Stimulated activated CD4-positive, alpha-beta T cell treated with anti-CD3 and anti-CD28 coated beads, Interleukin-12 subunit alpha, Interleukin-12 subunit beta, amount 100 ng/mL, for 48 hours (primary cell): Measurements from ENCODE around the gene AADAT.
"Not testable (repeated sequence)": the region's sequence is repeated elsewhere in the genome, so short reads cannot be mapped to it uniquely, and the experiment has no call there.

Source experiments
- DNase-seq, 3 donors: peaks; one replicate each; pipeline ENCODE4 v3.0.0-alpha.2; 2020; ENCODE audit warnings: low read depth in 2 of 3, low spot score in 1 of 3

AADAT gene

DNA sequence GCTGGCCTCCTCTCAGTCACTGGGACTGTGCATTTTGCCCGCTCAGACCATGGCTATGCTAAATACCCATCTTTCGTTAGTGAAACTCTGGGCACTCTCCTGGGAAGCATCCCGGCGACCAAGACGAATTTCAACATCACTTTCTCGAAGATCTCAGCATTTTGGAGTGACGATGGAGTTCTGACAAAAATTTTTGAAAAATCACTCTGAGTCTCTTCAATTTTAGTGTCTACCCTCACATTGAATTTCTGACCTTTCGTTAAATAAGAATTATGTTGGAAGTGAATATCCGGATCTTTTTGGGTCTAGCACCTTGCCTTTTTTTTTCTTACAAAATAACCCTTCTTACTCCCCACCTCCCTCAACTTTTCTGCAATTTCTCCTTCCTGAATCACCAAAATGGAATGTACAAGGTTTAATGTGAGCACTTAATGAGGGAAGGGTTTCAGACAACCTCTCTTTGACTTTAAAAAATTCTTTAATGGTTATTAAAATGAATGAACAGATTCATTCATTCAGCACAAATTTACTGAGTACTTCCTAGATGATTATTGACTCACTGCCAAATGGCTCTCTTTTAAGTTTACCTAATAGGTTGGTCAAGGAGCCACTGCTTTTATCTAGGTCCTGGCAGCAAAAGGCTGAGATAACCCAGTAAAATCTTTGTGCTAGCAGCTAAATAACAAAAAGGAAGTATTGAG, 746 bp upstream of the AADAT start:
- no peak for DNase-seq

DNA sequence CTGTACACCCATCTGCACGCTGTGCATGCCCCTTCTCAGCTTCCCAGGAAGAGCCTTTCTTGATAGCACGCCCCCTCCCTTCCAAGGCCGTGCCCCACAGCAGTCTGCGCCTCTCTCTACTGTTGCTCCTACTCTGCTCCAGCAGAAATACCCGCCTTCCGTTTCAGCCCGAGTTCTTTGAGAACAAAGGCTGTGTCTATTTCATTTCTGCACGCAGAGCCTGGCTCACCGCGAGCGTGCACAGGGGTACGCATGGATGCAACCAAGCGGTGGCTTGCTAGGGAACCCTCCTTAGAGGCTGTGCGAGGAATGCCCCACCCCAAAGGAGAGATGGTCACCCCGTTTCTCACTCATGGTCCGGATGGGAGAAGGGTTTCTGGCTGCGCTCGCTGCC, 485 bp downstream of the AADAT start:
- DNase-seq = no peak

DNA sequence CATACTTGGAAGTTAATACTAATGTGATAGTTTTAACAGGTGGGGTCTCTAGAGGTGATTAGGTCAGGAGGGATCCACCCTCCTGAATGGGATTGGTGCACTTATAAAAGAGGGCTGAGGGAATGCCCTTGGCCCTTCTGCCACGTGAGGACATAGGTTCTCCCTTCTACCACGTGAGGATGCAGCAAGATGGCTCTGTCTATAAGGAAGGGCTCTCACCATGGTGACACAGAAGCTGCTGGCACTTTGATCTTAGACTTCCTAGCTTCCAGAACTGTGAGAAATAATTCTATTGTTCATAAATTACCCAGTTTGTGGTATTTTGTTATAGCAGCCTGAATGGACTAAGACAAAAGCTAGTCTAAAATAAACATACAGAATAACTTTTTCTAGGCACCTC, 1.0 kb downstream of the AADAT start:
- DNase-seq = no peak

DNA sequence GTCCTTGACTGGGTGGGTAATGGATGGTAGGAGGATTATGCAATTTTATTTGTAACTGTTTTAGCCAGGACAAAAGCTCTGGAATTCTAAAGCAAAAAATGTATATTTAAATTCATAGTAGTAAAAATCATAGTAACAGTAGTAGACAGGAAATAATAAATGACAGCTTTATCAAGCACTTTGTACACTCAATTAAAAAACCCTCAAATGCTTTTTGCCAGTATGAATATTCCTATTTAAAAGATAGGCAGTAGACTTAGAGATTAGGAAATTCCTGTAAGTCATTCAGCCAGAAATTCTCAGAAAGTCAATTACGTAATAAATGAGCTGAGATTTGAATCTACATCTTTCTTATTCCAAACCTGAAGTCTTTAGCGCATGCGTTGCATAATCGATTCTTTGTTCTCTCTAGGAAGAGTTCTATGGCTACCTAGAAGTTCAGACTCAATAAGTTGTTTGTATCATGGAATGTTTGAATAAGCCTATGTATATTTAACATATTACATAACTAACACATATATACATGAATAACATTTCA, 2.5 kb downstream of the AADAT start:
- DNase-seq = no peak

DNA sequence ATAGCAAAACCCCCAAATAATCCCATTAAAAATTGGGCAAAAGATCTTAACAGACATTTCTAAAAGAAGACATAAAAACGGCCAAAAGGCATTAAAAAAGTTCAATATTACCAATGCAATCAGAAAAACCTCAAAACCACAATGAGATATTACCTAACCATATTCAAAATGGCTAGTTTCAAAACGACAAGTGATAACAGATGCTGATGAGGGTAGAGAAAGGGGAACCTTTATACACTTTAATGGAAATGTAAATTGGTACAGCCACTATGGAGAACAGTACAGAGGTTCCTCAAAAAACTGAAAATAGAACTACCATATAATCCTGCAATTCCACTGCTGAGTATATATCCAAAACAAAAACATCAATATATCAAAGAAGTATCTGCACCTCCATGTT, 6.2 kb downstream of the AADAT start:
- DNase-seq = no peak

DNA sequence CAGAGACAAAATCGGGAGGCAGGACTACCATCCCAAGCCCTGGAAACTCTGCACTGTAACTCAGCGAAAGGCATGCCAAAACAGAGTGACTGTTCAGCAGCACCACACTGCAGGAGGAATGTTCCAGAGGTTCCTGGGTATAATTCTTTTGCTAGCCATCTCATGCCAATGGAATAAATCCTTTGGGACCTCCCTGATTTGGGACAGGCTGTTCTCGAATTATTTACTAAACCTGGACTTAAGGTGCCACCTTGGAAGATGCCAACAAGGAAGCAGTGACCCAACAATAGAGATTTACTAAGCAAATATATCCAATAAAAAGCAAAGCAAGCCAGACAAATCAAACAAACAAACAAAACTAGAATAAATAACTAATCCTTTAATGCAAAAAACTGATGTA, 9.3 kb downstream of the AADAT start:
- no peak for DNase-seq

DNA sequence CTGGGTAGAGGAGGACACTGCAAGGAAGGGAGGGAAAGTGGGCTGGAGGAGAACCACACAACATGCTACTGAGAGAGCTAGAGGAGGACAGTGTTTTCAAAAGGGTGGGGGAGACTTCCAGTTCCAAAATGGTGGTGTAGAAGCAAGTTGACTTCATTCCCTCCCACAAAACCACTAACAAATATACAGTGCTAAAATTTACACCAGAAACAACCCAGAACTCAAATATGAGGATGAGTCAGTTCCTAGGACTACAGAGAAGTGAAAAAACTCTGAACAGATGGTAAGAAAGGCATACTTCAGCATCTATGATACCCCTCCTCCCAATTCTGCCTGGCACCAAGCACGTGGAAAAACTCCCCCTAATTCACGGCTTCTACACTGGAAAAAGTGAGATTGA, 9.8 kb downstream of the AADAT start:
- DNase-seq = no peak

DNA sequence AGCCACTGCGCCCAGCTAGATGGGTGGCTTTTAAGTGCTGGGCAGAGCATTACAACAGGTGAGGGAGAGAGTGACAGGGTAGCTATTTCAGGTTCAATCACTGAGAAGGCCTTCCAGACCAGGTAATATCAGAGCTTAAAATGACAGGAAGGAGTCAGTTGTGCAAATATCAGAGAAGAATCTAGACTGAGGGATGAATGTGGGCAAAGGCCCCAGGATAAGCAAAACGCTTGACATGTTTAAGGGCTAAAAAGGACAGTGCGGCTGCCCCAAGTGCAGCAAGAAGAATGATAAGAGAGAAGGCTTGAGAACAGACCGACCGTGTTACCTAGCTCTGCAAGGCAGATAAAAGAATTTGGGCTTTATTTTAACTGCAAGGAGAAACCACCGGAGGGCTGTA, 18.6 kb downstream of the AADAT start:
- DNase-seq = no peak

DNA sequence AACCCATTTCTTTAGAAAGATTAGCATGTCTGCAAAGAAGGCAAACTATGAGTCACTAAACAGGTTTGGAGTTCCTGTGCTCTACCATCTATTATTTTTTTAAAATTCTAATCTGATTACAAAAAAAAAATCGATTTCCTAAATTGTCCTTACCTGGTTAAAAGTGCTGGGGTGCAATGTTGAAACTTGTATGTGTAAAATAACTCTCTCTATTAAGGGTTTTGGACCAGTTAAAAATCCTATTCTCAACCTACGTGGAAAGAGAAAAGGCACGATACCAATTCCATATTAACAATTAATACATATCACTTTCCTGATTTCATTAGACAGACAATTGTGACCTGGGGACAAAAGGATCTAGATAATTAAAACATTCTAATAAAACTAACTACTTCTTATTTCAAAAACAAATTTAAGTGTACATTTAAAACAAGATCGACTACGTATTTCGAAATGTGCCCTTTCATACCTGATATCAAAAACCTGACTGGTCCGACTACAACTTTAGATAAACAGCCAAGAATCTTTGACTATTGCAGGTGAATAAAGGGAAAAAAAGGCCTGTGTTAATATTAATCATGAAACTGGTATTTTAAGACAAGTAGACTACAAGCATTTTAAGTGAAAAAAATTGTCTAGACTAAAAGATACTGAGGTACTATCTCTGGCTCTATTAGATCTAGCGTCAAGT, 21.2 kb downstream of the AADAT start:
- DNase-seq = no peak

DNA sequence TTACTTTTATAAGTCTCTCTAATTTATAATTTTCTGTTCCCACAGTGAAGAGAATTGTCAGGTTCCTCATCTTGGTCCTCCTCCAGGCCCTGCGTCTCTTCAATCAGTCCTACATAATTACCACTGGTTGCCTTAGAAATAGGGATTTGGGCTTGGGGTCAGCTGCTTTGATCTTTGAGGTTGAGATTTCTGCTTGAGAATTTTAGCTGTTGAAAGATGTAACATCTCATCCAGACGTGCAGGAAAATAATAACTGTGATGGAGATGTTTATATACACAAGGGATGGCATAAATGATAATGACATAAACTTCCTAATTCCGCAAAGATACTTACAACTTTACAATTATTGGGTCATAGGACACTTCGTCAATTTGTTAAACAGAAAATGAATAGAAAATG, 30.3 kb downstream of the AADAT start:
- no peak for DNase-seq

DNA sequence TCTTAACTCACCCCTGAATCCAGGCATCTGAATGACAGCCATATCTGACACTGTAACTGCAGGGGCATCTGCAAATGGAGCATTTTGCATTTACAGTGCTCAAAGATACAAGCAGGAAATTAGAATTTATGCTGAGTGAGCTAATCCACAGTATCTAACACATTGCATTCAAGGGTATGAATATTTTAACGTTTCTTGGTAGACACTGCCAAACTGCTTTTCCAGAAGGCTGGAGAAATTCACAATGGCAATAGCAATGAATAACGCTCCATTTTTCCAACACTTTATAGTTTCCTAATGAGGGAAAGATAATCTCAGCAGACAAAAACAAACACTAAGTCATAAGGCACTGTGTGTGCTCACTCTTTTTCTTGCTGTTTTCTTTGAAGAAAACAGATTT, 30.9 kb downstream of the AADAT start:
- no peak for DNase-seq

DNA sequence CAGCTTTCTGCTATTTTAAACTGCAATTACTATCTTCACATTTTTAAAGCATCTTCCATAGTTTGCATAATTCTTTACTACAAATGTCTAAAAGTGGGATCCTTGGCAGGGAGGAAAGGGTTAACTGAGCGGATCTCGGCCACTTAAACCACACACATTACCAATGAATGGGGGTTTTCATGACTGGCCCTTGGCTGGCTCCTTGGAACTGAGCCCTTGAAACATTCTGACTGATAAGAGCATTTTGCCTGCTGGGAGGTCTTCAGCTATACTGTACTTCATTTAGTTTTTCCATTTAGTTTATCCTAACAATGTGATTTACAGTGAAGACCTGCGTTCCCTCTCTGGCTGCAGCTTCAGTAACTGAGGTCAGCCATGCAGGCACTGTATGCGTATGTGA, 31.9 kb downstream of the AADAT start:
- DNase-seq = no peak

DNA sequence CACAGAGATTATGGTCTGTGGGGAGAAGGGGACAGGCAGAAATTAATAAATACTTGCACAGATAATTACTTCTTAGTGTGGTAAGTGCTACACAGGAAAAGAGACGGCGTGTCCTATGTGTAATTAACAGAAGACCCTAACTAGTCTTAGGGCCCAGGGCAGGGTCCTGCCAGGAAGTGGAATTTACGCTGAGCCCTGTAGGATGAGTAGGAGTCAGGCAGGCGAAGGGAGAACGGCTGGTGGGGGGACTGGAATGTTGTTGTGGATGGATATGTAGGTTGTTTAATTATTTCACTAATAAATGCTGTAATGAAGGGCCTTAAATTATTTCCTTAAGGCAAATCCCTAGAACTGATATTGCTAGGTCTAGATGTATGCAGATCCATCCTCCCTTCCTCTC, 36.8 kb downstream of the AADAT start:
- no peak for DNase-seq

DNA sequence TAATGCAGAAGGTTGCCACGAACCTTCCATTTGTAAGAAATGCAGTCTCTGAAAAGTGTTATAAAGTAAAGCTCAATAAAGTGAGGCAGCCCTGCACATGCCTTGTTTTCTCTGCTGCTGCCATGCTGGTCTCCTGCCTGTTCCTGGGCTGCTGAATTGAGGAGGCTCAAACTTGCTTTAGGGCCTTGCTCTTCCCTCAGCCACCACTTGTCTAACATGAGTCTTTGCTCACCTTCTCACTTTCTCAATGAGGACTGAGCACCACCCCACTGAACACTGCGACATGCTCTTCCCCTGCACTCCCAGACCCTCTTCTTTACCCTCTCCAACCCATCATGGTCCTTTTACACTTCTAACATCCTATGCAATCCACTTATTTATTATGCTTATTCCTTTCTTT, 38.4 kb downstream of the AADAT start:
- no peak for DNase-seq

DNA sequence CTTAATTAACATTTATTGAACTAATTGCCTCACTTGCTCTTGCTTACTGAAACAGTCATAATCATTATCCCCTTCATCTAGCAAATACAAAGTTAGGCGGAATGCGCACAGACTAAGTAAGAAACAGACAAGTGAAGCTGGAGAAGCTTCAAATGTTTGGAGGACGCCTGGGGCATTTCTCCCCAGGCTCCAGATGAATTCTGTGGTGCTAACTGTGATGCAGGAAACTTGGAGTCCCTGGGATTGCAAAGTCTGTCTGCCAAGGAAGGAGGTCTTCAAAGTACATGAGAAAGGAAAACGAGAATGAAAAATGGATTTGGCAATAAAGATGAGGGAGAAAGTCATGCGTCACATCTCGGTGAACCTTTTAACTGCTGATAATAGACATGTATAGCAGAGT, 40.0 kb downstream of the AADAT start:
- DNase-seq = no peak

DNA sequence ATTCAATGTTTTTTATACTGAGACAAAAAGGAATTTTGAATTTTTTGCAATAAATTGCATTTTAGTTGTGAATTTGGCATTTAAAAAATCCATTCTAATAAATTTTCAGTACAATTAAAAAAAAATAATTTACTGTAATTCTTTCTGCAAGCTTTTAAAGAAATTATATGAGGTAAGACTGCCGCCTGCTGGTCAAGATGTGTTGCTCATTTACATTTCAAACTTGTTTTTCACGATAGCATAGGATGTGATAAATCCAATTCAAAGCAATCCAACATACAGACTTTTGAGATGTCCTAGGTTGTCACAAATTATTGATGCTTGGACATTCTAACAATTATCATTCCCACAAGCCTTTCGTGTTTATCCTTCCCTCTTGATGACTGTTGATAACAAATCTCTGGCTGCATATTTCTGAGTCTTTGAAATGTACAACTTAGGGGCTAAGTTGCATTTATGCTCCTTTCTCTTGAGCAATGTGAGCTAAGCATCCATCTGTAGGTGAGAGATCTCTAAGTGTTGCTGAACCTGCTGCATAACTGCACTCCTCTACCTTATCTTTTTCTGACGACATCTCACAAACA, 41.9 kb downstream of the AADAT start:
- DNase-seq = peak in 2 of 3 donors; percentile 29 to 47

DNA sequence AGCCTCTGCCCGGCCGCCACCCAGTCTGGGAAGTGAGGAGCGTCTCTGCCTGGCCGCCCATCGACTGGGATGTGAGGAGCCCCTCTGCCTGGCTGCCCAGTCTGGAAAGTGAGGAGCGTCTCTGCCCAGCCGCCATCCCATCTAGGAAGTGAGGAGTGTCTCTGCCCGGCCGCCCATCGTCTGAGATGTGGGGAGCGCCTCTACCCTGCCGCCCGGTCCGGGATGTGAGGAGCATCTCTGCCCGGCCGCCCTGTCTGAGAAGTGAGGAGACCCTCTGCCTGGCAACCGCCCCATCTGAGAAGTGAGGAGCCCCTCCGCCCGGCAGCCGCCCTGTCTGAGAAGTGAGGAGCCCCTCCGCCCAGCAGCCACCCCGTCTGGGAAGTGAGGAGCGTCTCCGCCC, 43.6 kb downstream of the AADAT start:
- DNase-seq = not testable (repeated sequence)

DNA sequence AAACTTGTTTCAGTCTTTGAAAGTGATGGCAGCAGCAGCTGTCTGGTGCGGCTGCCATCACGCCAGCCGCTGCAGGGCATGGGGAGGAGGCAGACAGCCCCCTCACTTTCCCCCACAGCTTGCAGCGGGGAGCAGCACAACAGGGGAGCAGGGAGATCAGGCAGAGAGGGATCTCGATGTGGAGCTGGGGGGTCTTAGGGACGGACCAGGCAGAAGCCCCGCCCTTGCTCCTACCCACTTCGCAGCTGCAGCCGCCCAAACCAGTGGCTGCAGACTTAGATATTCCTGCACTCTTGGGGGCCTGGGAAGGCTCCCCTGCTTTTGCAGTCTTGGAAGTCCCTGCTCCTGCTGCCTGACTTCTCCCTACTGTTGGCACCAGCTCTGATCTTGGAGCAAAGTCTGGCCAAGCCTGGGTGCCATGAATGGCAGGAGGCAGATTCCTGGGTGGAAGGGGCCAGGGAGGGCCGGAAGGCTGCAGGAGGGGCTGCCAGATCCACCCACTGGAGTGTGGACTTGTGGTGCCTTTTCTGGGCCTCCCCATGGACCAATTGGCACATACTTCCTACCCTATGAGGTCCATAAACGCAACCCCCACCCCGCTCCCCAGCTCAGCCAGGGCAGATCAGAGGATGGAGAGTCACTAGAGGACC, 49.6 kb downstream of the AADAT start:
- no peak for DNase-seq

DNA sequence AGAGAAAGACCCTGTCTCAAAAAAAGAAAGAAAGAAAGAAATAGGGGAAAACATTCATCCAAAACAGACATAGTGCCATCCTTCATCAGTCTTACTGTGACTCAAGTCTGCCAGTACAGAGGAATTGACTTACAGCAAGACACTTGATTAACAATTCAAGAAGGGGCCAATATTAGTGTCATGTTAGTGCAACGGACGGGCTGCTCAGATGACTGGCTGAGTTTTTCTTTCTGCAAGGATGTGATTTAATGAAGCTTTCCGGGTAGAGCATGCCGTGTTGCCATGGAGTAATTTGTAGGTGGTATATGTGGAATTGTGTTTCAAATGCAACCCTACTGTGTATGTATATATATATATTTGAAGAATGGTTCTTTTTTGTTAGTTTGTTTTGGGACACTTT, 51.0 kb downstream of the AADAT start:
- no peak for DNase-seq

DNA sequence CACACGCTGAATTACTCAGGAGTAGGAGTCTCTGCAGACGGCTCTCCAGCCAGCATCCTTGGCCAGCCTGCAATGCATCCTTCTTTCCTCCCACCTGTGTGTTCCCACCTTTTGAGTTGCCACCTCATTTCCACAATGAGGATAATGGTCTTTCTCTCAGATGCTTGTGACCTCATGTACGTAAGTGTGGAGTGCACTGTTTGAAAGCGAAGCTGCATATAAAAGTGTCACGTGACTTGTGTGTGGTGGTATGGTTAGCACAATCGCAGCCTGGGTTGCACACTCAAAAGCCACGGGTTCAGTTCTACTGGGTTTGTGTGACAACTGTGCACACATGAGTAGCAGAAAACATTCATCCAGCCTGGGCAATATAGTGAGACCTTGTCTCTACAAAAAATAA, 51.5 kb downstream of the AADAT start:
- no peak for DNase-seq

DNA sequence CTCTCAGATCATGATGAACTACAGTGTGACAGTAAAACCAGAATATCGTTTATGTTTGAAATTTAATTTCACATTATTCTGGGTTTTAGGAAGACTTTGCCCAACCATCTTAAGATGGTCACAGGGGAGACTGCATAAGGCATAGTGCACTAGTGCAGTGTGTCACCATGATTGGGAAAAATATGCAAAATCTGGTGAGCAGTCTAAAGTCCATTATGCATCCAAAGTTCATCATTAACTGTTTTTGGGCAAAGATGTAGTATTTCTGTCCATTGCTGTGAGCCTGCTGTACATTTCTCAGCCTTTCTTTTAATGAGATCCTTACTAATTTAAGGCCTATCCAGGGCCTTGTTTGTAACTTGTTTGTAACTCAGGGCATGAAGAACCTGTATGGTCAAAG, 52.3 kb downstream of the AADAT start:
- DNase-seq = no peak

DNA sequence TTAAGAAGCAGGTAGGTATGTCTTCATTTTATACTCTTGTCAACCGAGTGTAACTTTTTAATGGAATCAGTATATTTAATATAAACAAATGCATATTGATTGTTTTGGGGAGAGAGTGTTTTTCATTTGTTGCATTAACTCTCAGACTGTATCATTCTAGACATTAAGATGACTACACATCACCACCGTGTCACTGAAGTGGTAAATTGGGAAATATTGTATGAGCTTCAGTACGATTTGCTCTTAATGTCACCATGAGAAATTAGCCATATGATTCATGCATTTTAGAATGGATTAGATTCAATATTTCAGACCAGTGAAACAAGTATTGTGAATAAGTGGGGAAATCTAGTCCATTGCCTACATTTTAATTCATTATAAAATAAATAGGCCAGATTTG, 53.9 kb downstream of the AADAT start:
- no peak for DNase-seq
